ENCODE results near the gene THTPA. TPM values are rescaled to one million over a fixed set of nuclear protein-coding genes. Genes with fewer than 3 reads are reported as not detected.

The THTPA gene
- total and polyA plus RNA-seq, 2 donors (not counting 1 experiment from before 2014, with no cell fraction given) = 17.0 to 21.4 TPM

GRCh38 chr14:23564181-23564812 lies 8.2 kb downstream of the THTPA start:
- no peak overlapping the region for H3K9ac ChIP-seq (ENCODE audit: low read length)
- H3K4me1 ChIP-seq (ENCODE audit: control insufficient read depth in 2 of 2, insufficient read depth in 2 of 2, low read length in 2 of 2) = peaks cover 15 to 27% of the 10 kb centered on the region in 2 donors
- Mint-ChIP-seq H3K9me3 (ENCODE audit: insufficient read depth) (no peaks in the 10 kb centered on the region), H3K4me1 (peaks cover 43% of the 10 kb centered on the region), H3K27me3 (no peaks in the 10 kb centered on the region), H3K27ac (peak overlapping the region; percentile 48), H3K4me3 (peak overlapping the region; percentile 15)
- ChIA-PET CTCF (interaction anchor here (5.3 to 12.4 kb wide), 4 partner anchors 7 to 86 kb away, joined by 27 to 335 read pairs (median 70); partner anchors contain the start of genes THTPA and ZFHX2), POLR2A (no interaction called here)
- H3K9me3 ChIP-seq (ENCODE audit: control extremely low read depth in 1 of 3, control insufficient read depth in 2 of 3, insufficient read depth in 1 of 3, low read length in 2 of 3) = no peaks in the 10 kb centered on the region
- peaks cover 34% of the 10 kb centered on the region for H4K20me1 ChIP-seq (ENCODE audit: control insufficient read depth, insufficient read depth, low read length, poor library complexity, severe bottlenecking)
- H3K4me2 ChIP-seq (replicated peaks; ENCODE audit: low read depth, low read length, poor library complexity, severe bottlenecking) = no peak overlapping the region
- DNase-seq (peak; percentile 10), ATAC-seq (ENCODE audit: low read depth) (no peak)
- H3K36me3 ChIP-seq (replicated peaks in 1 of 2; ENCODE audit: control extremely low read depth in 1 of 2, control insufficient read depth in 1 of 2, extremely low read depth in 1 of 2, insufficient read depth in 2 of 2, low read length in 1 of 2) = peaks cover 0 to 68% of the 10 kb centered on the region in 2 experiments
- TF ChIP-seq CTCF (IDR thresholded peaks at IDR 0.05) (no peak), EZH2 (IDR thresholded peaks at IDR 0.05; ENCODE audit: borderline replicate concordance, insufficient read depth, low read depth, low read length, poor library complexity, severe bottlenecking) (no peak)
- WGBS (ENCODE audit: insufficient coverage) = 97% methylated on average over 13 of the region's 13 CpGs
- H3K4me3 ChIP-seq (ENCODE audit: control extremely low read depth in 1 of 5, extremely low read depth in 1 of 5, insufficient read depth in 1 of 5, low read depth in 2 of 5, low read length in 4 of 5) = no peak overlapping the region
- no peaks in the 10 kb centered on the region for H3K27me3 ChIP-seq (replicated peaks in 1 of 4; ENCODE audit: control extremely low read depth in 1 of 4, control insufficient read depth in 3 of 4, insufficient read depth in 4 of 4, low read length in 3 of 4)
- no peak overlapping the region for H2AFZ ChIP-seq (ENCODE audit: insufficient read depth, low read depth, low read length, poor library complexity, severe bottlenecking)
- peaks cover 36% of the 10 kb centered on the region for H3K79me2 ChIP-seq (ENCODE audit: control insufficient read depth, insufficient read depth, low read length)
- intact Hi-C loops (cut with micrococcal nuclease) = loop anchor here (10.0 kb wide), 2 partner anchors 279 to 471 kb away; partner anchors contain the start of gene HOMEZ
- H3K27ac ChIP-seq (ENCODE audit: low read length in 2 of 2) = no peak overlapping the region

- H4K20me1 ChIP-seq (ENCODE audit: control insufficient read depth, insufficient read depth, low read length, poor library complexity, severe bottlenecking) = peaks cover 28% of the 10 kb centered on the region
- H3K27me3 ChIP-seq (replicated peaks in 1 of 4; ENCODE audit: control extremely low read depth in 1 of 4, control insufficient read depth in 3 of 4, insufficient read depth in 4 of 4, low read length in 3 of 4) = no peaks in the 10 kb centered on the region
- ChIA-PET POLR2A (interaction anchor here (0.6 kb wide), 1 partner anchor 13 kb away, joined by 7 read pairs; no protein-coding TSS in a partner anchor), CTCF (interaction anchor here (9.3 to 12.4 kb wide), 2 partner anchors 8 to 87 kb away, joined by 61 to 335 read pairs; partner anchors contain the start of gene THTPA)
- peak overlapping the region; percentile 16 for H3K4me3 Mint-ChIP-seq
- no peaks in the 10 kb centered on the region for H3K27me3 Mint-ChIP-seq
- no peak for ATAC-seq (ENCODE audit: low read depth)
- peak; percentile 9 for DNase-seq
- intact Hi-C loops (cut with micrococcal nuclease) = loop anchor here (5.0 to 10.0 kb wide), 4 partner anchors 280 to 877 kb away; partner anchors contain the start of genes HOMEZ, PCK2 and SDR39U1
- peaks cover 0 to 63% of the 10 kb centered on the region in 2 experiments for H3K36me3 ChIP-seq (replicated peaks in 1 of 2; ENCODE audit: control extremely low read depth in 1 of 2, control insufficient read depth in 1 of 2, extremely low read depth in 1 of 2, insufficient read depth in 2 of 2, low read length in 1 of 2)
- H3K27ac ChIP-seq (ENCODE audit: low read length in 2 of 2) = no peak overlapping the region
- no peaks in the 10 kb centered on the region for H3K9me3 ChIP-seq (ENCODE audit: control extremely low read depth in 1 of 3, control insufficient read depth in 2 of 3, insufficient read depth in 1 of 3, low read length in 2 of 3)
- H3K9ac ChIP-seq (ENCODE audit: low read length) = no peak overlapping the region
- WGBS (ENCODE audit: insufficient coverage) = 88% methylated on average over 2 of the region's 7 CpGs
- peaks cover 36% of the 10 kb centered on the region for H3K79me2 ChIP-seq (ENCODE audit: control insufficient read depth, insufficient read depth, low read length)
- no peak overlapping the region for H3K4me3 ChIP-seq (ENCODE audit: control extremely low read depth in 1 of 5, extremely low read depth in 1 of 5, insufficient read depth in 1 of 5, low read depth in 2 of 5, low read length in 4 of 5)
- H2AFZ ChIP-seq (ENCODE audit: insufficient read depth, low read depth, low read length, poor library complexity, severe bottlenecking) = no peak overlapping the region
- peak overlapping the region; percentile 56 for H3K27ac Mint-ChIP-seq
- no peaks in the 10 kb centered on the region for H3K9me3 Mint-ChIP-seq (ENCODE audit: insufficient read depth)
- peaks cover 15 to 23% of the 10 kb centered on the region in 2 donors for H3K4me1 ChIP-seq (ENCODE audit: control insufficient read depth in 2 of 2, insufficient read depth in 2 of 2, low read length in 2 of 2)
- no peak overlapping the region for H3K4me2 ChIP-seq (replicated peaks; ENCODE audit: low read depth, low read length, poor library complexity, severe bottlenecking)
- H3K4me1 Mint-ChIP-seq = peaks cover 42% of the 10 kb centered on the region
- TF ChIP-seq CTCF (IDR thresholded peaks at IDR 0.05) (no peak), EZH2 (IDR thresholded peaks at IDR 0.05; ENCODE audit: borderline replicate concordance, insufficient read depth, low read depth, low read length, poor library complexity, severe bottlenecking) (no peak)
Observed at GRCh38 chr14:23564876-23565275, 8.8 kb downstream of the THTPA start.
